ENCODE data around the gene LNX1. TPM values are rescaled to one million over a fixed set of nuclear protein-coding genes. Genes with fewer than 3 reads are reported as not detected.

Gene LNX1
- total RNA-seq, 1 experiment from 2014 or later = 3.3 TPM

DNA sequence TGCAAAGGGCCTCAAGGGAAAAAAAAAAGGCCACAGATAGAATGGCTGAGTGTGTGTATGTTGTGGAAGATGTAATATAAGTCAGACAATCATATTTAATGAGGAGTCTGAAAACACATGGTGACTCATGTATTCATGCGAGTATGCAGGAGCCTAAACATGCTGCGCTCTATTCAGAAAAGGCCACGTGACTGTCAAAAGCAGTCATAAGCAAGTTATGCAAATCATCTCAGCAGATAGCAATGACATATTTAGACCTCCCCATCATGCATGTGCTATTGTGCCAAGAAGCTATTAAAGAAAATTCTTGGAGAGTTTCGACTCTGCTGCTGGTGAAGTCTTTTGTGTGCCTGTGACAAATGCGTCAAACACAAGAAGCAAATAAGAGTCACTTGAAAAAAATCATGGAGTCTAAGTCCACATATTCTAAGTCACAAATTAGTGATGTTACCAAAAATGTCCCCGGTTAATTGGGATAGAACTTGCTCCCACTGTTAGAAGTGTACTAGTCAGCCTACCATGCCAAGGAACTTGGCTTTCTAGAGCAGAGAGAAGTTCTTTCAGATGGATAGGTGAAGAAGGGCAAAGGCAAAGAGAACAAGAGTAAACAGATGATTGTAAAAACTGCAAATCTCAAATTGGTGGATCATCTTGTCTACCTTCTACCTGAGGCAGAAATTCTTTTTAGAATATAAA is 5.0 kb downstream of the LNX1 start:
- peaks cover 2 to 5% of the 10 kb centered on the region in 2 experiments; a peak in 3 of 4 replicates for H3K4me1 ChIP-seq (ENCODE audit: control insufficient read depth in 1 of 2, insufficient read depth in 2 of 2, low read length in 2 of 2)
- no peak overlapping the region for H3K27ac ChIP-seq (ENCODE audit: low read depth, low read length)
- H3K79me2 ChIP-seq (ENCODE audit: insufficient read depth, low read length) = no peaks in the 10 kb centered on the region
- BruUV-seq (replicated peaks) = no TSS peak
- ChIA-PET RAD21 (ENCODE audit: low non-redundant PET in 1 of 2, low total read pairs in 2 of 2, uncharacterized antibody in 2 of 2, unreplicated experiment in 2 of 2) (no interaction called here), POLR2A (no interaction called here), CTCF (no interaction called here)
- TF ChIP-seq RAD21 (IDR thresholded peaks at IDR 0.05; ENCODE audit: low read depth) = no peak
- TF ChIP-seq SP1 (IDR thresholded peaks at IDR 0.05; ENCODE audit: low read depth) = no peak
- no peak for TF ChIP-seq SRF (IDR thresholded peaks at IDR 0.05; ENCODE audit: low read depth)
- no peak for TF ChIP-seq POLR2AphosphoS5 (IDR thresholded peaks at IDR 0.05; ENCODE audit: low read depth, low read length)
- TF ChIP-seq, protein P1, sequence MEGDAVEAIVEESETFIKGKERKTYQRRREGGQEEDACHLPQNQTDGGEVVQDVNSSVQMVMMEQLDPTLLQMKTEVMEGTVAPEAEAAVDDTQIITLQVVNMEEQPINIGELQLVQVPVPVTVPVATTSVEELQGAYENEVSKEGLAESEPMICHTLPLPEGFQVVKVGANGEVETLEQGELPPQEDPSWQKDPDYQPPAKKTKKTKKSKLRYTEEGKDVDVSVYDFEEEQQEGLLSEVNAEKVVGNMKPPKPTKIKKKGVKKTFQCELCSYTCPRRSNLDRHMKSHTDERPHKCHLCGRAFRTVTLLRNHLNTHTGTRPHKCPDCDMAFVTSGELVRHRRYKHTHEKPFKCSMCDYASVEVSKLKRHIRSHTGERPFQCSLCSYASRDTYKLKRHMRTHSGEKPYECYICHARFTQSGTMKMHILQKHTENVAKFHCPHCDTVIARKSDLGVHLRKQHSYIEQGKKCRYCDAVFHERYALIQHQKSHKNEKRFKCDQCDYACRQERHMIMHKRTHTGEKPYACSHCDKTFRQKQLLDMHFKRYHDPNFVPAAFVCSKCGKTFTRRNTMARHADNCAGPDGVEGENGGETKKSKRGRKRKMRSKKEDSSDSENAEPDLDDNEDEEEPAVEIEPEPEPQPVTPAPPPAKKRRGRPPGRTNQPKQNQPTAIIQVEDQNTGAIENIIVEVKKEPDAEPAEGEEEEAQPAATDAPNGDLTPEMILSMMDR (IDR thresholded peaks at IDR 0.05 in 2 of 3, conservative IDR thresholded peaks at IDR 0.05 in 1 of 3; ENCODE audit: borderline replicate concordance in 1 of 3, insufficient read depth in 1 of 3, low read depth in 2 of 3, low read length in 2 of 3) = no peak
- no peak for TF ChIP-seq MAX (IDR thresholded peaks at IDR 0.05)
- no peak for TF ChIP-seq FOSL1 (IDR thresholded peaks at IDR 0.05; ENCODE audit: low read depth)
- TF ChIP-seq, protein P2, sequence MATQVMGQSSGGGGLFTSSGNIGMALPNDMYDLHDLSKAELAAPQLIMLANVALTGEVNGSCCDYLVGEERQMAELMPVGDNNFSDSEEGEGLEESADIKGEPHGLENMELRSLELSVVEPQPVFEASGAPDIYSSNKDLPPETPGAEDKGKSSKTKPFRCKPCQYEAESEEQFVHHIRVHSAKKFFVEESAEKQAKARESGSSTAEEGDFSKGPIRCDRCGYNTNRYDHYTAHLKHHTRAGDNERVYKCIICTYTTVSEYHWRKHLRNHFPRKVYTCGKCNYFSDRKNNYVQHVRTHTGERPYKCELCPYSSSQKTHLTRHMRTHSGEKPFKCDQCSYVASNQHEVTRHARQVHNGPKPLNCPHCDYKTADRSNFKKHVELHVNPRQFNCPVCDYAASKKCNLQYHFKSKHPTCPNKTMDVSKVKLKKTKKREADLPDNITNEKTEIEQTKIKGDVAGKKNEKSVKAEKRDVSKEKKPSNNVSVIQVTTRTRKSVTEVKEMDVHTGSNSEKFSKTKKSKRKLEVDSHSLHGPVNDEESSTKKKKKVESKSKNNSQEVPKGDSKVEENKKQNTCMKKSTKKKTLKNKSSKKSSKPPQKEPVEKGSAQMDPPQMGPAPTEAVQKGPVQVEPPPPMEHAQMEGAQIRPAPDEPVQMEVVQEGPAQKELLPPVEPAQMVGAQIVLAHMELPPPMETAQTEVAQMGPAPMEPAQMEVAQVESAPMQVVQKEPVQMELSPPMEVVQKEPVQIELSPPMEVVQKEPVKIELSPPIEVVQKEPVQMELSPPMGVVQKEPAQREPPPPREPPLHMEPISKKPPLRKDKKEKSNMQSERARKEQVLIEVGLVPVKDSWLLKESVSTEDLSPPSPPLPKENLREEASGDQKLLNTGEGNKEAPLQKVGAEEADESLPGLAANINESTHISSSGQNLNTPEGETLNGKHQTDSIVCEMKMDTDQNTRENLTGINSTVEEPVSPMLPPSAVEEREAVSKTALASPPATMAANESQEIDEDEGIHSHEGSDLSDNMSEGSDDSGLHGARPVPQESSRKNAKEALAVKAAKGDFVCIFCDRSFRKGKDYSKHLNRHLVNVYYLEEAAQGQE (IDR thresholded peaks at IDR 0.05; ENCODE audit: low read depth) = no peak
- no peak for TF ChIP-seq EGR1 (IDR thresholded peaks at IDR 0.05; ENCODE audit: low read depth)
- TF ChIP-seq SIN3A (IDR thresholded peaks at IDR 0.05; ENCODE audit: low read depth) = no peak
- no peak for TF ChIP-seq EZH2phosphoT487 (IDR thresholded peaks at IDR 0.05; ENCODE audit: borderline replicate concordance)
- TF ChIP-seq, protein P3, sequence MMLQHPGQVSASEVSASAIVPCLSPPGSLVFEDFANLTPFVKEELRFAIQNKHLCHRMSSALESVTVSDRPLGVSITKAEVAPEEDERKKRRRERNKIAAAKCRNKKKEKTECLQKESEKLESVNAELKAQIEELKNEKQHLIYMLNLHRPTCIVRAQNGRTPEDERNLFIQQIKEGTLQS (IDR thresholded peaks at IDR 0.05) = no peak
- TF ChIP-seq ZNF274 (IDR thresholded peaks at IDR 0.05; ENCODE audit: low read depth, low read length) = no peak
- no peak for TF ChIP-seq EZH2 (IDR thresholded peaks at IDR 0.05)
- no peak for TF ChIP-seq CBX3 (IDR thresholded peaks at IDR 0.05; ENCODE audit: low read depth)
- no peak for TF ChIP-seq CEBPB (IDR thresholded peaks at IDR 0.05; ENCODE audit: low read depth)
- TF ChIP-seq, protein P4, sequence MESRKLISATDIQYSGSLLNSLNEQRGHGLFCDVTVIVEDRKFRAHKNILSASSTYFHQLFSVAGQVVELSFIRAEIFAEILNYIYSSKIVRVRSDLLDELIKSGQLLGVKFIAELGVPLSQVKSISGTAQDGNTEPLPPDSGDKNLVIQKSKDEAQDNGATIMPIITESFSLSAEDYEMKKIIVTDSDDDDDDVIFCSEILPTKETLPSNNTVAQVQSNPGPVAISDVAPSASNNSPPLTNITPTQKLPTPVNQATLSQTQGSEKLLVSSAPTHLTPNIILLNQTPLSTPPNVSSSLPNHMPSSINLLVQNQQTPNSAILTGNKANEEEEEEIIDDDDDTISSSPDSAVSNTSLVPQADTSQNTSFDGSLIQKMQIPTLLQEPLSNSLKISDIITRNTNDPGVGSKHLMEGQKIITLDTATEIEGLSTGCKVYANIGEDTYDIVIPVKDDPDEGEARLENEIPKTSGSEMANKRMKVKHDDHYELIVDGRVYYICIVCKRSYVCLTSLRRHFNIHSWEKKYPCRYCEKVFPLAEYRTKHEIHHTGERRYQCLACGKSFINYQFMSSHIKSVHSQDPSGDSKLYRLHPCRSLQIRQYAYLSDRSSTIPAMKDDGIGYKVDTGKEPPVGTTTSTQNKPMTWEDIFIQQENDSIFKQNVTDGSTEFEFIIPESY (IDR thresholded peaks at IDR 0.05; ENCODE audit: extremely low read depth, insufficient replicate concordance, low read length) = no peak
- no peak for TF ChIP-seq TCF7L2 (IDR thresholded peaks at IDR 0.05; ENCODE audit: borderline replicate concordance, extremely low read depth, insufficient read depth, insufficient read length)
- H3K36me3 ChIP-seq (ENCODE audit: control insufficient read depth in 1 of 2, insufficient read depth in 2 of 2, low read length in 2 of 2) = no peaks in the 10 kb centered on the region
- H3K4me3 ChIP-seq (replicated peaks in 1 of 2; ENCODE audit: low read depth in 1 of 2, low read length in 2 of 2) = no peak overlapping the region
- ATAC-seq = no peak
- no peak for DNase-seq (ENCODE audit: low read depth, low spot score)
- H3K4me2 ChIP-seq (ENCODE audit: low read length) = no peak overlapping the region
- no peak overlapping the region for H3K9ac ChIP-seq (ENCODE audit: low read length)
- no peaks in the 10 kb centered on the region for H3K27me3 ChIP-seq (ENCODE audit: insufficient read depth, low read length)
- H4K20me1 ChIP-seq (ENCODE audit: insufficient read depth) = no peaks in the 10 kb centered on the region
- no peaks in the 10 kb centered on the region for H3K9me2 ChIP-seq (ENCODE audit: insufficient read depth)
- no peaks in the 10 kb centered on the region for H3K9me3 ChIP-seq (ENCODE audit: control insufficient read depth in 1 of 2, insufficient read depth in 1 of 2, low read depth in 1 of 2, low read length in 2 of 2)
- no peak overlapping the region for H2AFZ ChIP-seq (ENCODE audit: low read depth, low read length, poor library complexity, severe bottlenecking)
- intact Hi-C loops (cut with micrococcal nuclease) = no loop called here

Measured in HCT116 (cell line).